Measurements from ENCODE around the gene LHFPL2. TPM values are rescaled to one million over a fixed set of nuclear protein-coding genes. Genes with fewer than 3 reads are reported as not detected.
"Not testable (repeated sequence)": the region's sequence is repeated elsewhere in the genome, so short reads cannot be mapped to it uniquely, and the experiment has no call there.

The LHFPL2 gene
- total RNA-seq, 1 donor from 2014 or later: 33.1 TPM

- no peak overlapping the region for H3K4me3 ChIP-seq (ENCODE audit: low read depth, low read length)
- TF ChIP-seq CTCF (IDR thresholded peaks at IDR 0.05; ENCODE audit: insufficient read depth, low read length, poor library complexity, severe bottlenecking): no peak
- H3K36me3 ChIP-seq (ENCODE audit: control insufficient read depth, insufficient read depth, low read length): no peaks in the 10 kb centered on the region
- no peaks in the 10 kb centered on the region for H3K27me3 ChIP-seq (ENCODE audit: control insufficient read depth, insufficient read depth, low read length)
- no peak for DNase-seq (ENCODE audit: low read depth)
Measured at GRCh38 chr5:78690253-78690972, 41.8 kb upstream of the LHFPL2 start.

GRCh38 chr5:78689540-78690252 lies 41.1 kb upstream of the LHFPL2 start:
- TF ChIP-seq CTCF (IDR thresholded peaks at IDR 0.05; ENCODE audit: insufficient read depth, low read length, poor library complexity, severe bottlenecking): no peak
- H3K36me3 ChIP-seq (ENCODE audit: control insufficient read depth, insufficient read depth, low read length): no peaks in the 10 kb centered on the region
- H3K4me3 ChIP-seq (ENCODE audit: low read depth, low read length): no peak overlapping the region
- no peak for DNase-seq (ENCODE audit: low read depth)
- no peaks in the 10 kb centered on the region for H3K27me3 ChIP-seq (ENCODE audit: control insufficient read depth, insufficient read depth, low read length)

GRCh38 chr5:78687514-78687913 lies 38.9 kb upstream of the LHFPL2 start:
- not testable (repeated sequence) for H3K36me3 ChIP-seq (ENCODE audit: control insufficient read depth, insufficient read depth, low read length); DNase-seq (ENCODE audit: low read depth); H3K4me3 ChIP-seq (ENCODE audit: low read depth, low read length); H3K27me3 ChIP-seq (ENCODE audit: control insufficient read depth, insufficient read depth, low read length)

GRCh38 chr5:78683905-78684304 lies 35.3 kb upstream of the LHFPL2 start:
- not testable (repeated sequence) for H3K27me3 ChIP-seq (ENCODE audit: control insufficient read depth, insufficient read depth, low read length); DNase-seq (ENCODE audit: low read depth); H3K4me3 ChIP-seq (ENCODE audit: low read depth, low read length); H3K36me3 ChIP-seq (ENCODE audit: control insufficient read depth, insufficient read depth, low read length)

GRCh38 chr5:78679905-78680304 lies 31.3 kb upstream of the LHFPL2 start:
- DNase-seq (ENCODE audit: low read depth): no peak
- H3K27me3 ChIP-seq (ENCODE audit: control insufficient read depth, insufficient read depth, low read length): no peaks in the 10 kb centered on the region
- TF ChIP-seq CTCF (IDR thresholded peaks at IDR 0.05; ENCODE audit: insufficient read depth, low read length, poor library complexity, severe bottlenecking): no peak
- no peaks in the 10 kb centered on the region for H3K36me3 ChIP-seq (ENCODE audit: control insufficient read depth, insufficient read depth, low read length)
- no peak overlapping the region for H3K4me3 ChIP-seq (ENCODE audit: low read depth, low read length)

GRCh38 chr5:78677777-78678668 lies 29.5 kb upstream of the LHFPL2 start:
- peak; percentile 67 for DNase-seq (ENCODE audit: low read depth)
- H3K36me3 ChIP-seq (ENCODE audit: control insufficient read depth, insufficient read depth, low read length): no peaks in the 10 kb centered on the region
- no peaks in the 10 kb centered on the region for H3K27me3 ChIP-seq (ENCODE audit: control insufficient read depth, insufficient read depth, low read length)
- H3K4me3 ChIP-seq (ENCODE audit: low read depth, low read length): no peak overlapping the region
- TF ChIP-seq CTCF (IDR thresholded peaks at IDR 0.05; ENCODE audit: insufficient read depth, low read length, poor library complexity, severe bottlenecking): no peak
